Naive thymus-derived CD4-positive, alpha-beta T cell (primary cell): ENCODE data around the gene STARD10. TPM values are rescaled to one million over a fixed set of nuclear protein-coding genes. Genes with fewer than 3 reads are reported as not detected.

ENCODE experiments used
- ATAC-seq: fragments of 150-1000 bp; cut with Tn5 transposase; 2 replicates; pipeline ENCODE4 v1.10.0; 2021; ENCODE audit warnings: mild to moderate bottlenecking, moderate library complexity
- CTCF ChIA-PET: fragments of 350-600 bp; sonication (Branson Sonifier 250); formaldehyde crosslinking; loops from one replicate; lab custom pipeline; 2021; ENCODE audit warnings: antibody characterized with exemption; lab: Charles Lee
- POLR2A ChIA-PET: fragments of 350-600 bp; sonication (Branson Sonifier 250); formaldehyde crosslinking; loops from one replicate; lab custom pipeline; 2021; ENCODE audit warnings: antibody characterized with exemption, inconsistent platforms; lab: Charles Lee
- DNase-seq, 9 donors: peaks; one replicate each; pipeline versions ENCODE4 v3.0.0 to v3.0.0-alpha.2; 2020 to 2022; ENCODE audit warnings: mixed read lengths in 1 of 9
- H3K27ac ChIP-seq: one replicate; pipeline ENCODE4 v1.7.0; 2013; ENCODE audit warnings: mild to moderate bottlenecking, low read depth, low read length, moderate library complexity
- H3K27me3 ChIP-seq, 2 donors: one replicate each; pipeline ENCODE4 v1.7.0; 2013; ENCODE audit warnings: low read length in 2 of 2, mild to moderate bottlenecking in 2 of 2, moderate library complexity in 2 of 2; ENCODE audit not compliant: control insufficient read depth in 2 of 2, insufficient read depth in 2 of 2
- H3K36me3 ChIP-seq, 3 experiments: 1 replicate in 2 of 3; 2 replicates in 1 of 3; pipeline ENCODE4 v1.7.0; 2013; ENCODE audit warnings: low read length in 3 of 3, mild to moderate bottlenecking in 3 of 3, moderate library complexity in 1 of 3; ENCODE audit not compliant: insufficient read depth in 3 of 3, control insufficient read depth in 2 of 3
- H3K4me1 ChIP-seq, 2 donors: one replicate each; pipeline ENCODE4 v1.7.0; 2013; ENCODE audit warnings: low read length in 2 of 2, mild to moderate bottlenecking in 2 of 2, moderate library complexity in 1 of 2; ENCODE audit not compliant: control insufficient read depth in 2 of 2, insufficient read depth in 2 of 2
- H3K4me3 ChIP-seq: 2 replicates; pipeline ENCODE4 v1.7.0; 2013; ENCODE audit warnings: mild to moderate bottlenecking, low read length
- H3K9me3 ChIP-seq, 3 experiments: 1 replicate in 2 of 3; 2 replicates in 1 of 3; pipeline ENCODE4 v1.7.0; 2013; ENCODE audit warnings: low read length in 3 of 3; ENCODE audit not compliant: control insufficient read depth in 2 of 3
- H3K27ac Mint-ChIP-seq, 9 donors: one replicate each; pipeline ENCODE4 v1.8.0; 2020 to 2022; ENCODE audit warnings: mixed read lengths in 9 of 9, mild to moderate bottlenecking in 8 of 9, moderate library complexity in 5 of 9, inconsistent platforms in 2 of 9
- H3K27me3 Mint-ChIP-seq, 5 donors: one replicate each; pipeline ENCODE4 v1.8.0; 2021 to 2022; ENCODE audit warnings: mixed read lengths in 5 of 5, mild to moderate bottlenecking in 1 of 5
- H3K36me3 Mint-ChIP-seq, 5 donors: one replicate each; pipeline ENCODE4 v1.8.0; 2020 to 2022; ENCODE audit warnings: mixed read lengths in 5 of 5, mild to moderate bottlenecking in 3 of 5, inconsistent platforms in 1 of 5
- H3K4me1 Mint-ChIP-seq, 7 donors: one replicate each; pipeline ENCODE4 v1.8.0; 2020 to 2022; ENCODE audit warnings: mixed read lengths in 7 of 7, mild to moderate bottlenecking in 3 of 7, inconsistent platforms in 1 of 7
- H3K4me3 Mint-ChIP-seq, 10 donors: one replicate each; pipeline ENCODE4 v1.8.0; 2020 to 2022; ENCODE audit warnings: mild to moderate bottlenecking in 10 of 10, mixed read lengths in 10 of 10, moderate library complexity in 6 of 10, inconsistent platforms in 2 of 10
- H3K9me3 Mint-ChIP-seq, 11 donors: one replicate each; pipeline ENCODE4 v1.8.0; 2020 to 2022; ENCODE audit warnings: mixed read lengths in 11 of 11, mild to moderate bottlenecking in 4 of 11, inconsistent platforms in 1 of 11, moderate library complexity in 1 of 11
- intact Hi-C, 2 donors: fragments of 100-400 bp; cut with micrococcal nuclease; formaldehyde crosslinking; loops; one replicate each; pipeline ENCODE4 v1.15.1; 2023
- polyA plus RNA-seq, 2 donors: library from polyadenylated mRNA; unstranded; fragments of 300-500 nt; fragmentation: Illumina TruSeq; gene quantifications; one replicate each; pipeline ENCODE4 v1.2.3, GENCODE V29; 2021
- total RNA-seq, 6 experiments: library from RNA in 5 of 6; stranded (reverse) in 5 of 6; gene quantifications; 1 replicate in 5 of 6; 2 replicates in 1 of 6; pipeline ENCODE4 v1.2.3 and lab custom pipeline; 2021 to 2026

The STARD10 gene
- total and polyA plus RNA-seq, 7 experiments from 2014 or later: 10.9 to 26.1 (median 18.4) TPM

DNA sequence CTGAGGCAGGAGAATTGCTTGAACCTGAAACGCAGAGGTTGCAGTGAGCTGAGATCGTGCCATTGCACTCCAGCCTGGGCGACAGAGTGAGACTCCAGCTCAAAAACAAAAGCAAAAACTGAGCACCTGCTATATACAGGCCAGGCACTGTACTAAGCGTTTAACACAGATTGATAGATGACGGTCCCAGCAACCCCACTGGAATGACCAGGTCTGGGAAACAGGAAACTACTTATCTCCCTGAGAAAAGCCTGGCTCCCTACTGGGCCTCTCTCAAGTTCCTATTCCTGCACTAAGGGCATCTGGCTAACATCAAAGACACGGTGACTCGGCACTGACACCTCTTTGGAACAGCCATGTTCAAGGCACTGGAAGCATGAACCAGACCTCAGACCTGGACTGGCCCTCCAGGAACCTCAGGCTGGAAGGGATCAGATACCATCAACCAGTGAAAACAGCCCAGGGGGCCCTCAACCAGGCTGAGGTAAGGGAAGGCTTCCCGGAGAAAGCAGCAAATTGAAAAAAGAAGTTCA lies 58.3 kb downstream of the STARD10 start:
- Histone ChIP-seq H3K4me3 (no peak overlapping the region), H3K27me3 (no peaks in the 10 kb centered on the region), H3K9me3 (no peaks in the 10 kb centered on the region), H3K4me1 (peaks cover 29 to 41% of the 10 kb centered on the region in 2 donors), H3K27ac (peak overlapping the region; percentile 67), H3K36me3 (peaks cover 0 to 14% (median 0%) of the 10 kb centered on the region in 3 experiments)
- Mint-ChIP-seq H3K27ac (peak overlapping the region in 8 of 9 donors; percentile 32 to 97 (median 86)), H3K36me3 (peaks cover 3 to 23% (median 18%) of the 10 kb centered on the region in 5 donors), H3K27me3 (no peaks in the 10 kb centered on the region), H3K4me1 (peaks cover 40 to 60% (median 54%) of the 10 kb centered on the region in 7 donors), H3K4me3 (peak overlapping the region in 2 of 10 donors; percentile 20 to 25), H3K9me3 (peaks cover 0 to 1% (median 0%) of the 10 kb centered on the region in 11 donors)
- ATAC-seq (no peak), DNase-seq (no peak)
- intact Hi-C loops: loop anchor here (1.0 kb wide), 4 partner anchors 10 to 58 kb away; partner anchors contain the start of gene ARAP1 (in 2 of the 2)
- CTCF ChIA-PET: interaction anchor here (1.2 to 3.1 kb wide), 3 partner anchors 12 to 59 kb away, joined by 4 to 26 read pairs (median 4); no protein-coding TSS in a partner anchor
- POLR2A ChIA-PET: interaction anchor here (1.3 to 1.7 kb wide), 4 partner anchors 11 to 80 kb away, joined by 4 to 6 read pairs (median 6); no protein-coding TSS in a partner anchor

DNA sequence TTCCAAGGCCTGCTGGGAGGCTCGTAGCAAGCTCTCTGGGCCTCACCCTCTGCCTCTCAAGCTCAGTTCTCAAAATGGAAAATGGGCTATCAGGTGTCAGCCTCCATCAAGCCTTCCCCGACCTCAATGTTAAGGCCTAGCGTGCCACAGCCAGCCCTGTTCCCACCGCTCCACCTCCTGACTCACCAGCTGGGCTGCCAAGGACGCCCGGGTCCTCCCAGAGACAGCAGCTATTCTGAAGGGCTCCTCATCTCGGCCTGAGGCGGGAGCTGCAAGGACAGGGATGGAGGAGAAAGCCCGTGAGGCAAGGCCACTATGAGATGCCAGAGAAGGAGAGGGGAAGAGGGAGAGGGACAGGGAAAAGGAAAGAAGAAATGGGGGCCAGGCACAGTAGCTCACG lies 61.5 kb downstream of the STARD10 start:
- Mint-ChIP-seq H3K27me3 (no peaks in the 10 kb centered on the region), H3K4me1 (peaks cover 20 to 44% (median 41%) of the 10 kb centered on the region in 7 donors), H3K27ac (peak overlapping the region in 7 of 9 donors; percentile 15 to 88 (median 53)), H3K36me3 (peaks cover 3 to 25% (median 23%) of the 10 kb centered on the region in 5 donors), H3K9me3 (peaks cover 0 to 1% (median 0%) of the 10 kb centered on the region in 11 donors), H3K4me3 (no peak overlapping the region)
- DNase-seq (no peak), ATAC-seq (no peak)
- no peaks in the 10 kb centered on the region for H3K9me3 ChIP-seq
- no peak overlapping the region for H3K4me3 ChIP-seq
- no peak overlapping the region for H3K27ac ChIP-seq
- H3K36me3 ChIP-seq: peaks cover 0 to 14% (median 0%) of the 10 kb centered on the region in 3 experiments
- ChIA-PET CTCF (interaction anchor here (1.2 to 2.7 kb wide), 2 partner anchors 55 to 61 kb away, joined by 4 to 14 read pairs; partner anchors contain the start of gene STARD10), POLR2A (interaction anchor here (1.3 kb wide), 1 partner anchor 12 kb away, joined by 5 read pairs; no protein-coding TSS in a partner anchor)
- no peaks in the 10 kb centered on the region for H3K27me3 ChIP-seq
- peaks cover 12 to 19% of the 10 kb centered on the region in 2 donors for H3K4me1 ChIP-seq
- intact Hi-C loops: no loop called here

GRCh38 chr11:72730737-72731136 lies 63.1 kb downstream of the STARD10 start:
- peaks cover 3 to 25% (median 19%) of the 10 kb centered on the region in 5 donors for H3K36me3 Mint-ChIP-seq
- H3K27me3 ChIP-seq: no peaks in the 10 kb centered on the region
- peaks cover 0 to 25% (median 0%) of the 10 kb centered on the region in 3 experiments for H3K36me3 ChIP-seq
- peaks cover 7 to 34% (median 32%) of the 10 kb centered on the region in 7 donors for H3K4me1 Mint-ChIP-seq
- DNase-seq (no peak), ATAC-seq (no peak)
- POLR2A ChIA-PET: no interaction called here
- H3K27ac Mint-ChIP-seq: peak overlapping the region in 7 of 9 donors; percentile 3 to 81 (median 36)
- H3K27ac ChIP-seq: no peak overlapping the region
- H3K9me3 Mint-ChIP-seq: peaks cover 0 to 1% (median 0%) of the 10 kb centered on the region in 11 donors
- no peak overlapping the region for H3K4me3 Mint-ChIP-seq
- no peak overlapping the region for H3K4me3 ChIP-seq
- CTCF ChIA-PET: interaction anchor here (0.6 to 2.7 kb wide), 3 partner anchors 15 to 449 kb away, joined by 3 to 14 read pairs (median 5); partner anchors contain the start of gene STARD10
- H3K4me1 ChIP-seq: peaks cover 0 to 5% of the 10 kb centered on the region in 2 donors
- intact Hi-C loops: no loop called here
- H3K27me3 Mint-ChIP-seq: no peaks in the 10 kb centered on the region
- no peaks in the 10 kb centered on the region for H3K9me3 ChIP-seq

DNA sequence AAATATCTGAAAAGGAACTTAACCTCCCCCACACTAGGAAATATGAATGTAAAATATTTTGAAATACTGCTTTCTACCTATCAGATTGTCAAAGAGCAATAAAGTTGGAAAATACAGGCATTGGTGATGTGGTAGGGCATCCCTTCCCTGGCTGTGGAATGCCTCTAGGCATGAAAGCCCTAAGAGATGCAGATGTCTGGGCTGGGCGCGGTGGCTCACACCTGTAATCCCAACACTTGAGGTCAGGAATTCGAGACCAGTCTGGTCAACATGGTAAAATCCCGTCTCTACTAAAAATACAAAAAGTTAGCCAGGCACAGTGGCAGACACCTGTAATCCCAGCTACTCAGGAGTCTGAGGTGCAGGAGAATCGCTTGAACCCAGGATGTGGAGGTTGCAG lies 63.6 kb downstream of the STARD10 start:
- peaks cover 0 to 1% (median 0%) of the 10 kb centered on the region in 11 donors for H3K9me3 Mint-ChIP-seq
- H3K27me3 Mint-ChIP-seq: no peaks in the 10 kb centered on the region
- ATAC-seq (no peak), DNase-seq (no peak)
- peaks cover 0 to 25% (median 0%) of the 10 kb centered on the region in 3 experiments for H3K36me3 ChIP-seq
- H3K4me1 Mint-ChIP-seq: peaks cover 10 to 38% (median 34%) of the 10 kb centered on the region in 7 donors
- peaks cover 4 to 5% of the 10 kb centered on the region in 2 donors for H3K4me1 ChIP-seq
- CTCF ChIA-PET: interaction anchor here (0.6 to 2.7 kb wide), 3 partner anchors 63 to 450 kb away, joined by 3 to 14 read pairs (median 5); partner anchors contain the start of gene STARD10
- no peak overlapping the region for H3K4me3 ChIP-seq
- H3K36me3 Mint-ChIP-seq: peaks cover 3 to 25% (median 19%) of the 10 kb centered on the region in 5 donors
- POLR2A ChIA-PET: no interaction called here
- peak overlapping the region in 8 of 9 donors; percentile 3 to 81 (median 56) for H3K27ac Mint-ChIP-seq
- no peak overlapping the region for H3K4me3 Mint-ChIP-seq
- intact Hi-C loops: no loop called here
- no peak overlapping the region for H3K27ac ChIP-seq
- H3K9me3 ChIP-seq: no peaks in the 10 kb centered on the region
- H3K27me3 ChIP-seq: no peaks in the 10 kb centered on the region

- Histone ChIP-seq H3K4me1 (peaks cover 13 to 17% of the 10 kb centered on the region in 2 donors), H3K27ac (no peak overlapping the region)
- peaks cover 3 to 24% (median 14%) of the 10 kb centered on the region in 5 donors for H3K36me3 Mint-ChIP-seq
Observed at GRCh38 chr11:72727521-72727920, 66.3 kb downstream of the STARD10 start.

More at GRCh38 chr11:72727521-72727920, 66.3 kb downstream of the STARD10 start:
- Histone ChIP-seq H3K4me3 (no peak overlapping the region), H3K9me3 (no peaks in the 10 kb centered on the region), H3K27me3 (no peaks in the 10 kb centered on the region), H3K36me3 (peaks cover 0 to 25% (median 4%) of the 10 kb centered on the region in 3 experiments)
- intact Hi-C loops: no loop called here
- H3K4me3 Mint-ChIP-seq: no peak overlapping the region
- CTCF ChIA-PET: interaction anchor here (0.6 to 7.5 kb wide), 7 partner anchors 15 to 450 kb away, joined by 3 to 102 read pairs (median 3); partner anchors contain the start of gene STARD10
- H3K9me3 Mint-ChIP-seq: peaks cover 0 to 4% (median 0%) of the 10 kb centered on the region in 11 donors
- ATAC-seq: peak; percentile 21
- POLR2A ChIA-PET: interaction anchor here (2.4 kb wide), 1 partner anchor 66 kb away, joined by 10 read pairs; no protein-coding TSS in a partner anchor
- peak overlapping the region; percentile 35 to 88 (median 56) for H3K27ac Mint-ChIP-seq
- H3K27me3 Mint-ChIP-seq: no peaks in the 10 kb centered on the region
- no peak for DNase-seq
- peaks cover 22 to 49% (median 43%) of the 10 kb centered on the region in 7 donors for H3K4me1 Mint-ChIP-seq
